Gastrocnemius medialis (tissue), 4 donors: ENCODE data around the gene SPDYE2. TPM values are rescaled to one million over a fixed set of nuclear protein-coding genes. Genes with fewer than 3 reads are reported as not detected.
A peak's percentile ranks its signal among the peaks of the same experiment; 100 is the strongest.
"Not testable (repeated sequence)": the region's sequence is repeated elsewhere in the genome, so short reads cannot be mapped to it uniquely, and the experiment has no call there.

Source experiments
- ATAC-seq, 2 donors: fragments of 150-250 bp; one replicate each; pipeline ENCODE4 v1.9.1; 2016
- DNase-seq, 2 donors: peaks; one replicate each; pipeline ENCODE4 v3.0.0-alpha.2; 2019
- H3K27ac ChIP-seq, 4 donors: fragments of 200-600 bp; sonication (generic); 1 replicate in 1 of 4; 2 replicates in 3 of 4; pipeline ENCODE4 v1.5.1; 2016 to 2018; ENCODE audit warnings: mild to moderate bottlenecking in 2 of 4, moderate library complexity in 1 of 4
- H3K27me3 ChIP-seq, 3 donors: fragments of 200-600 bp; sonication (generic) in 2 of 3; 1 replicate in 1 of 3; 2 replicates in 2 of 3; pipeline versions ENCODE4 v1.5.1 to v1.6.0; 2016 to 2019; ENCODE audit warnings: mild to moderate bottlenecking in 1 of 3, moderate library complexity in 1 of 3
- H3K36me3 ChIP-seq, 2 donors: fragments of 200-600 bp; sonication (generic) in 1 of 2; one replicate each; pipeline ENCODE4 v1.5.1; 2017 to 2018
- H3K4me1 ChIP-seq, 2 donors: fragments of 200-600 bp; sonication (generic) in 1 of 2; one replicate each; pipeline ENCODE4 v1.5.1; 2016 to 2017; ENCODE audit warnings: mild to moderate bottlenecking in 2 of 2
- H3K4me3 ChIP-seq, 4 donors: fragments of 200-600 bp; sonication (generic) in 3 of 4; 1 replicate in 1 of 4; 2 replicates in 3 of 4; pipeline ENCODE4 v1.5.1; 2016 to 2019; ENCODE audit warnings: mild to moderate bottlenecking in 2 of 4
- H3K9me3 ChIP-seq, 3 donors: fragments of 200-600 bp; sonication (generic) in 2 of 3; 1 replicate in 1 of 3; 2 replicates in 2 of 3; pipeline ENCODE4 v1.5.1; 2016 to 2019
- CTCF ChIP-seq, 5 experiments: fragments of 450-650 bp in 3 of 5; fragments of 200-600 bp in 2 of 5; sonication (generic) in 2 of 5; IDR thresholded peaks in 4 of 5; conservative IDR thresholded peaks in 1 of 5; 1 replicate in 4 of 5; 2 replicates in 1 of 5; pipeline ENCODE4 v1.5.1; 2016 to 2019; ENCODE audit warnings: antibody characterized with exemption in 5 of 5, mild to moderate bottlenecking in 3 of 5, moderate library complexity in 3 of 5
- POLR2A ChIP-seq, 2 donors: fragments of 450-650 bp; IDR thresholded peaks; one replicate each; pipeline ENCODE4 v1.6.1; 2017; ENCODE audit warnings: antibody characterized with exemption in 2 of 2, mild to moderate bottlenecking in 2 of 2, moderate library complexity in 2 of 2
- in situ Hi-C, 4 donors: fragments of 200-750 bp; cut with MboI; loops; one replicate each; pipeline versions ENCODE4 v1.15.0 to v1.8.0; 2017; ENCODE audit warnings: low sequenced_read_pairs in 4 of 4
- intact Hi-C: fragments of 100-400 bp; cut with DNase I; formaldehyde crosslinking; loops from one replicate; pipeline ENCODE4 v1.15.1; 2023; ENCODE audit warnings: low total_unique reads
- total RNA-seq, 4 donors: library from RNA; depleted of rRNA; stranded (reverse); fragments of >200 nt; gene quantifications; one replicate each; pipeline versions ENCODE4 v1.1.0 to v1.2.3, GENCODE V29; 2016

Gene SPDYE2
- total RNA-seq, 4 donors from 2014 or later, result not detected

- ATAC-seq, H3K4me1 ChIP-seq, H3K9me3 ChIP-seq, in situ Hi-C loops, DNase-seq, H3K27ac ChIP-seq, H3K36me3 ChIP-seq, H3K4me3 ChIP-seq, intact Hi-C loops, H3K27me3 ChIP-seq: not testable (repeated sequence)
Observed at GRCh38 chr7:102543596-102543995, 7.4 kb upstream of the SPDYE2 start, which contains the start of gene UPK3BL2. Gene UPK3BL2, minus strand, starts transcription at chr7:102543696. Its CDS starts 60 bp downstream, at chr7:102543636.

GRCh38 chr7:102544372-102544771 is 6.7 kb upstream of the SPDYE2 start:
- H3K4me3 ChIP-seq, ATAC-seq: not testable (repeated sequence)

GRCh38 chr7:102545288-102545687 is 5.7 kb upstream of the SPDYE2 start:
- in situ Hi-C loops, ATAC-seq, H3K4me3 ChIP-seq, H3K27ac ChIP-seq, DNase-seq, H3K9me3 ChIP-seq, H3K36me3 ChIP-seq, intact Hi-C loops, H3K27me3 ChIP-seq, H3K4me1 ChIP-seq: not testable (repeated sequence)

More at GRCh38 chr7:102544372-102544771, 6.7 kb upstream of the SPDYE2 start:
- H3K9me3 ChIP-seq, H3K4me1 ChIP-seq, H3K27ac ChIP-seq, H3K36me3 ChIP-seq, H3K27me3 ChIP-seq, in situ Hi-C loops, intact Hi-C loops, DNase-seq: not testable (repeated sequence)

- intact Hi-C loops, H3K4me1 ChIP-seq, ATAC-seq, H3K36me3 ChIP-seq, DNase-seq, H3K27ac ChIP-seq, H3K27me3 ChIP-seq, H3K4me3 ChIP-seq, in situ Hi-C loops, H3K9me3 ChIP-seq: not testable (repeated sequence)
Observed at GRCh38 chr7:102546353-102546752, 4.7 kb upstream of the SPDYE2 start.

- H3K9me3 ChIP-seq, ATAC-seq, H3K4me1 ChIP-seq, H3K27me3 ChIP-seq, H3K27ac ChIP-seq, H3K36me3 ChIP-seq, intact Hi-C loops, DNase-seq, H3K4me3 ChIP-seq, in situ Hi-C loops: not testable (repeated sequence)
Observed at GRCh38 chr7:102568620-102569019, 17.6 kb downstream of the SPDYE2 start.

- H3K36me3 ChIP-seq, intact Hi-C loops, H3K27me3 ChIP-seq, H3K4me1 ChIP-seq, in situ Hi-C loops, H3K9me3 ChIP-seq: not testable (repeated sequence)
- DNase-seq (peak; percentile 88 to 98), ATAC-seq (peak; percentile 89 to 96)
- TF ChIP-seq CTCF (IDR thresholded peaks at IDR 0.05 in 4 of 5, conservative IDR thresholded peaks at IDR 0.05 in 1 of 5) (peak in 4 of 5 experiments; percentile 30 to 68 (median 60)), POLR2A (IDR thresholded peaks at IDR 0.05) (peak in 1 of 2 donors; percentile 45)
- Histone ChIP-seq H3K27ac (peak within 1 kb of the TSS; percentile 82 to 88 (median 84)), H3K4me3 (peak within 1 kb of the TSS; percentile 74 to 99 (median 84))
Observed at GRCh38 chr7:102572261-102573239, 21.5 kb downstream of the SPDYE2 start, which contains the start of gene POLR2J3. Gene POLR2J3, minus strand, starts transcription at chr7:102572583. Its CDS starts 62 bp downstream, at chr7:102572521.

GRCh38 chr7:102574607-102575006 is 23.6 kb downstream of the SPDYE2 start:
- H3K27me3 ChIP-seq, DNase-seq, H3K9me3 ChIP-seq, H3K4me3 ChIP-seq, in situ Hi-C loops, H3K4me1 ChIP-seq, intact Hi-C loops, H3K36me3 ChIP-seq: not testable (repeated sequence)
- peak overlapping the region in 1 of 4 donors; percentile 74 for H3K27ac ChIP-seq
- ATAC-seq, result peak; percentile 17 to 51

- H3K27me3 ChIP-seq, H3K9me3 ChIP-seq, H3K36me3 ChIP-seq, DNase-seq, H3K27ac ChIP-seq, H3K4me1 ChIP-seq, ATAC-seq, intact Hi-C loops, in situ Hi-C loops, H3K4me3 ChIP-seq: not testable (repeated sequence)
Observed at GRCh38 chr7:102576363-102576762, 25.3 kb downstream of the SPDYE2 start.

- H3K36me3 ChIP-seq, intact Hi-C loops, in situ Hi-C loops, H3K4me3 ChIP-seq, H3K27ac ChIP-seq, H3K9me3 ChIP-seq, DNase-seq, H3K4me1 ChIP-seq, ATAC-seq, H3K27me3 ChIP-seq: not testable (repeated sequence)
Observed at GRCh38 chr7:102577315-102578240, 26.6 kb downstream of the SPDYE2 start.

- ATAC-seq, H3K36me3 ChIP-seq, H3K4me3 ChIP-seq, in situ Hi-C loops, DNase-seq, H3K27me3 ChIP-seq, H3K4me1 ChIP-seq, intact Hi-C loops, H3K9me3 ChIP-seq, H3K27ac ChIP-seq: not testable (repeated sequence)
Observed at GRCh38 chr7:102578486-102578885, 27.5 kb downstream of the SPDYE2 start.
